ENCODE data around the gene FSHR.

The FSHR gene

DNA sequence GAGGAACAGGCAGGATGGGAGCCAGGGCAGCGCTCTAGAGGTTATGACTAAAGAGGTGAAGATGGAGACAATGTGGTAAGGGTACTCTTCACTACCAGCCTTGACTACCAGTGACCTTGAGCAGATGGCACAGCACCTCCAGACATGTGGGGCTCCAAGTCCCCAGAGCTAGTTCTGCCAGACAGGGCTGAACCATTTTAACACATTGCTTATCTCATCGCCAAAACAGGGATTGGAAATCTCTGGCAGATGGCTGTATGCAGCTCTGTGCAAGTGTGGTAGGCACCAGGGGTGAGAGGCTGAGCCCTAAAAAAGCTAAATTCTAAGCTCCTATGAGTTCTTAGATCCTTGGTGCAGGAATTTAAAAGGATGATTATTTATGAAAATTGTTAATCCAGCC lies 41.3 kb downstream of the FSHR start:
- DNase-seq (ENCODE audit: low read depth in 2 of 3, low spot score in 1 of 3), result no peak

DNA sequence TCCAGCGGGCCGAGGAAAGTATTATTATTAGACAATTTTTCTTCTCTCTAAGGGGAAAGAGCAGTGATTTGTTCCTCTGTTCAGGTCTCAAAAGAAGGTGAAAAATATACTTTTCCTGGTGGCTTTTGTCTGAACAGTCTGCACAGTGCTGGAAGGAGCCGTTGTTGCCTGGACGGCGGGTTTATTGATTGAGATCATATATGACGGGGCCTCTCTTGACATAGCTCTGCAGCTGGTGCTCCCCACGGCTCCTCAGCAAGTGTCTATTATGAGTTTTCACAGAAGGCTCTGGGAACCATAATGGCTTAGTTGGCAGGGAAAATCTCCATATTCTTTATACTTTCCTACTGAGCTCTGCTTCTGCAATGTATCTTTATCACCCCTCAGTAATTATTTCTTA lies 42.9 kb downstream of the FSHR start:
- no peak for DNase-seq (ENCODE audit: low read depth in 2 of 3, low spot score in 1 of 3)

DNA sequence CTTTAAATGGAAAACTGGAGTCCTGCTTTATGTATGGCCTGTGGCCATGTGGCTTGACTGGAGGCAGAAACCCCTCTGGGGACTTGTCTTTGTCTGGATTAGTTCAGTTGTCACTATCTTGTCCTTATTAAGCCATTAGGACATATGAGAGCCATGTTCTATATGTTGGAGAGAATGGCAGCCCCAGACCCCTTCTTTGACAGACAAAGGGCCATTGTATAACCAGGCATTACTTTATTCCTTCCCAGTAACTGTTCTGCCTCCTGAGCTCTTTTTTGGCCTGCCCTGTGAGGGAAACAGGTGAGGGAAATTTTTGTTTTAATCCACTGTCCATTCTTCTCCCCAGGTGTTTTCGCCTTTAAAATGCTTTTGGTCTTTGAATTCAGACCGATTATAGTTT lies 43.3 kb downstream of the FSHR start:
- no peak for DNase-seq (ENCODE audit: low read depth in 2 of 3, low spot score in 1 of 3)

DNA sequence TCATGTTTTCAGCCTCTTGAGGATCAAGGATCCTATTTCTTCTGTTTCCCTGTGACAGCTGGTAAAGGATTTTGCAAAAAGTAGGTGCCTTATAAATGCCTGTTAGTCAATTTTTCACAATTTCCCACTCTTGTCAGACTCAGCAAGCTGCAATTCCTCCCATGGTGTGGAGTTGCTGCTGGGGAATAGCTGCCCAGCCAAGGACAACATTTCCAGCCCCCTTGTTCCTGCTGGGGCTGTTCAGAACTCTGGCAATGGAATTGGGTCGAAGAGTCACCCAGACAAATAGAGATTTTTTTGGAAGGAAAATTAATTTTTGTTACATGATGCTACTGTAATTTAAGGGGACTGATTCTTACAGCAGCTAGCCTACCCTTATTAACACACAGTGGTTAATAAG lies 43.7 kb downstream of the FSHR start:
- no peak for DNase-seq (ENCODE audit: low read depth in 2 of 3, low spot score in 1 of 3)

DNA sequence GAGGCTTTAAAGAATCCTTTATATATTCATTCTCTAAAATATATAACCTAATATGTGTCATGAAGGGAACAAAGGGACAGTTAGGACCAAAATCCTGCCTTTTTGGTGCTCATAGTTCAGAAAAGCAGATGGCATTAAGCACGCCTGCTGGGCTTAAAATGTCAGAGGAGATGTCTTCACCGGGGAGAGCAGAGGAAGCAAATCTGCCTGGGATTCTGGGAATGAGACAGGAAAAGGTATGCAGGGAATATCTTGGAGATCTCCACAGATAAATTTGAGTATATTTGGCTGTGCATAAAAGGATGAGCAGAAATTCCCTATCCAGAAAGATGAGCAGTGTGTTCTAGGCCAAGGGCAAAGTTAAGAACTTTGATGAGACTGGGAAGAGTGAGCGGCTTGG lies 45.5 kb downstream of the FSHR start:
- DNase-seq (ENCODE audit: low read depth in 2 of 3, low spot score in 1 of 3), result no peak

DNA sequence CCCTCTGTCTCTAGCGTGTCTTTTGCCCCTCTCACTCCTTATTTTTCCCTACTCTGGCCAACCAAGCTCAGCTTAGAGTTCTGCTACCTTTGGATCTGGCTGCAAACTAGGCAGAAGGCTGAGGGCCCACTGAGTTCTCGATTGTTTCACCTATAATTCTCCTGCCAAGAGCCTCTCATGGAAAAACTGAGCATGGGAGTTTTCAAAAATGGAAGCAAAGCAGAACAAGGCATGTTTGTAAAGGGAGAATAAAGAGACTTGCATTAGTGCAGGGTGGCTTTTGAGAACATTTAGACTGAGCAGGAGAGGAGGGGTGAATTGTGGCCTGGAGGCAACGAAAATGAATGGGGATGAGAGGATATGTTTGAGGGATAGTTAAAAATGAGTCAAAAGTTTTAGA lies 45.9 kb downstream of the FSHR start:
- no peak for DNase-seq (ENCODE audit: low read depth in 2 of 3, low spot score in 1 of 3)

DNA sequence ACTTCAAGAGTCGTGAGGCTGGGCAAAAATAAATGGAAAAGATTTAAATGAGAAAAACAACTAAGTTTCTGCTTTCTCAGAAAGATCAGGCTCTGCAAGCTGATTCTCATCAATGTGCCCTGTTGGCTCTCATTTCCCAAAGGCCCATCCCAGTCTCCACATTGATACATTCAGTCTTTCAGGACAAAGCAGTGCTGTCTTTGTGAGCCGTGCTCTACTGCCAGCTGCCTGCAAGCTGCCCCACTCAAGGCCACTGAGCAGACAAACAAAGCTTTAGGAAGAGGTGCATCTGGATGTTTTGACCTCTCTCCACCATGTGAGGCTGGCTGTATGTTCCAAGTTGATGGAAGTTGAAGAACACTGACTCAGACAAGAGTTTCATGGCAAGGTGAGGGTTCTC lies 48.8 kb downstream of the FSHR start:
- no peak for DNase-seq (ENCODE audit: low read depth in 2 of 3, low spot score in 1 of 3)

DNA sequence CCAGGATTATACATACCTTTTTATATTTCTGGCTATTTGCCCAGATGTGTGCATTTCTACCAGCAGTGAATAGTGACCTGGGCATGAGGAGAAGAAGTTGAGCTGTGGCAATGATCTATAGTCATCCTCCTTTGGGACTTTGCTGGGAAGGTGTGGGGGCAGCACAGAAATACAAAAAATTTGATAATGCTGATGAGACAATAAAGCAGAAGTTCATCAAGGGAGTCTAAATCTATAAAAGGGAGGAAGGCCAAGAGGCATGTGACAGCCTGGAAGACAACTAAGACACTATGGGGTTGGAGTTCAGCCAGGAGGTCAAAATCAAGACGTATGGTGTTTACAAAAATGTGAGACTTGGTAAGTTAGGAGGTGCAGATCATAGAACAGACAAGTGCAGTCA lies 52.2 kb downstream of the FSHR start:
- DNase-seq (ENCODE audit: low read depth in 2 of 3, low spot score in 1 of 3), result no peak

DNA sequence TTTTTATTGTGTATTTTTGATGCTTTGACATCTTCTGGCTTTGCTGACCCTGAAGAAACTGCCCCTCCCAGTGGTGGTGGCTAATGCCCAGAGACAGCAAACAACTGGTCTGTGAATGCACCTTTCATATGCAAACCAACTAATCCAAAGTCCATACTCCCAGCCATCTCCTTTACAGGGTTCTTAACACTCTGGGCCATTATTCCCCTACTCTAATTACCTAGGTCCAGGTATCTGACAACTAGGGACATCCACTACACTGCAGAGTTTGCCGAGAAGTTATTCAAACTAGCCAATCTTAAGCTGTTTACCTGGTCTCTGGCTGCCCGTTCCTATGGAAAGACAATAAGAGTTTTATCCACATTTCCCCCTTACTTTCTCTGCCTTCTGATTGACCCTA lies 73.6 kb downstream of the FSHR start:
- DNase-seq (ENCODE audit: low read depth in 2 of 3, low spot score in 1 of 3), result no peak

DNA sequence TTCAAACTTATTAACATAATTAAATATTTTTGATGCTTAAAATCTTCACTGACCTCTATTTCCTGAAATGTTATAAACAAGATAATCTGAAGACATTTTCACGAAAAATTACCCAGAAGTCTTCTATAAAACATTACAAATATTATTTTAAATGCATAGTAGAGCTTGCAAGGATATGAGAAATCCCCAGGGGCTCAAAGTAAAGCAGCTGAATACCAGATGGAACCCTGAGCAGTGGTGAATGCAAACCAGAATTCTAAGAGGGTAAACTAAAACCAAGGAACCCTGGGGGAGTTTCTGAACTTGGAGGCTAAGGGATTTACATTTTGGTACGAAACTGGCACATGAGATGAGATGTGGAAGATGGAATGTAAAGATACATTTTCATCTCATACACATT lies 83.6 kb downstream of the FSHR start:
- no peak for DNase-seq (ENCODE audit: low read depth in 2 of 3, low spot score in 1 of 3)

DNA sequence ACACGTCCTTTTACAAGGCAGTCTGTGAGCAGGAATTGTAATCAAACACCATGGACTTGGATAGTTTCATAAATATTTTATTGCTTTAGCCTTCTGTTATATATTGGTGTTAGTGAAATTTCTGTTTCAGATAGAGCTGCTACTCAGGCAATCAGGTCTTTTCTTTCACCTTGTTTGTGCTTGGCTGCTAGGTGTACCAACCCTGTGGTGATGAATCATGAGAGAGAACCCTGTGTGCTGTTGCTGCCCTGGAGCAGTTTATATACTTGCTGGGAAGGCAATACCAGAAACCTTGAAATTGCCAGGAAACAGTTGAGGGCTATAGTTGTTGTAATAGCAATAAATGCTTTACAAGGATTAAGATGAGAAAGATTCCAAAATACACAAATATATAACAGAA lies 84.5 kb downstream of the FSHR start:
- no peak for DNase-seq (ENCODE audit: low read depth in 2 of 3, low spot score in 1 of 3)

DNA sequence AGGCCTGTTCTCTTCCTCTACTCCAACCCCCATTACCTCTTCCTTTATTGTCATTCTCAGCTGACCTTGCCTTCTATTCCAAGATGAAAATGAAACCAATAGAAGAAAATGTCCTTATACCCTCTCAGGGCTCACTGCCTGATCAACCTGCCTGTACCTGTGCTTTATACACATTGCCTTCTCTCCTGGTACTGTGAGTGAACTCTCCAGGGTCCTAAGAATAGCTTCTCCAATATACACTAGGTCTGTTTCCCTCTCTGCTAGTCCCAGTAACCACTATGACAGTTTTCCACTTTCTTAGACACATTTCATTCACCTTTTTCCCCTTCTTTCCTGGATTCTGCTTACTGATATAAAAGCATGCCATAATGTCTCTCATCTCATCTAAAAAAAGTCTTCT lies 85.7 kb downstream of the FSHR start:
- DNase-seq (ENCODE audit: low read depth in 2 of 3, low spot score in 1 of 3), result no peak

DNA sequence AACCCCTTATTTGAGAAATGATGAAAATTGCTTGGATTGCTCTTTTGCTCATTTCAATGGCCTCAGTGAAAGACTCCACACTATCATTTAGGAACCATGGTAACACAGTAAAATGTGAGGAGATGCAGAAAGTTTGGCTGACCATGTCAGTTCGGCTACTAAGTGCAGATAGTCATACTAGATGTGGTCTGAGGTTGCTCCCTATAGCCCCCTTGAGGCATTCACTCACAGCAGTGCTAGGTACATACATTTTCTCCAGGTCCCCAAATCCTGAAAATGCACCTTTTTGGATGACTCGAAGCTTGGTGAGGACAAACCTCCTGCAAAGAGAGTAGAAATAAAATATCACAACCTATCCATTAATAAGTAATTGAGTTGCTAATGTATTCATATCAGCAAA lies 86.3 kb downstream of the FSHR start:
- DNase-seq (ENCODE audit: low read depth in 2 of 3, low spot score in 1 of 3), result no peak

DNA sequence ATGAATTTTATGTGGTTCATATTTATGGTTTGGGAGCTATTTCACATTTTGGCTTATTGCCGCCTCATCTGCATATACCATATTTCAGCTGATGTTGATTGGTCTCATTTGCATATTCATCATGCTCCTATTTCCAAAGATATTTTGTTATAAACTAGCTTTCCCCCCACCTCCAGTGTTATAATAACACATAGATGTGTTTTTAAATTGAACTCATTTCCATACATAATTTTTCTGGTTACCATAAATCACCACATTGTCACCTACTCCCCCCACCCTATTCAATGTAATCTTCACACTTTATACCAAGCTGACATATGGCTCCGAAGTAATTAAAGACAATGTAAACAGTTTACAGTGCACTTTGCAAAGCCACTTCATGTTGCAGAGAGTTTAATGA lies 101.2 kb downstream of the FSHR start:
- DNase-seq (ENCODE audit: low read depth in 2 of 3, low spot score in 1 of 3), result no peak

DNA sequence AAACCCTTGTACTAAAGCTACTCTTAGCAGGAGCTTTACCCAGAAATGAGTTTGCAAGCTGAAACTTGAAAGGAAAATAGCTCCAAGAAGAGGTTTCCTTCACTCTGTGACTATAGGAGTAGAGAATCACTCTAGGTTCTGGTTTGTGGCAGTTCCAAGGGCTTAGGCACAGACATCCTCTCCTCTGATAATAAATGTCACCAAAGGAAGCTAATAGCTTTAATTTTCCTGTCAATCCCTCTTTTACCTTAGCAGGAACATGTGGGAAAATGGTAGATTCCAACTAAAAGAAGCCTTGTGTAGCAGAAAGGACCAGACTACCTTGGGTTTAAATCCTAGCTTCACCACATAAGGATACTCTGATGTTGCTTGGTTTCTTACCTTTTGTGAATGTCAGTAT lies 104.0 kb downstream of the FSHR start:
- DNase-seq (ENCODE audit: low read depth in 2 of 3, low spot score in 1 of 3), result no peak

DNA sequence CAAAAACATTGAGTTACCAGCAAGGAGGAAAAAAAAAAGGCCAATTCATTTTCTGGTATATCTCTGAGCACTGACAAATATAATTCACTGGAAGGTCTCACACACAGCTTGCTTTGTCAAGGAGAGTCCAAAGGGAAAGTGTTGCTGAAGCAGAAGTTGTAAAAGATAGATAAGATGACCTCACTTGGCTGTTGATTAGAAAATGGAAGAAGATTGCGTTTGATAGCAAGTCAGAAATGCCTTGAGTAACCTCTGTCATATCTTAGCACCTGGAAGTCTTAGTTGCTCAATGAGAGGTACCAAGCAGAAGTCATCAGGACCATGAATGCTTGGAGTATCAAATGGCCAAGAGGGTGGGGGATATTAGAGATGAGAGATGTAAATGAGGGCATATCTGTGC lies 105.2 kb downstream of the FSHR start:
- DNase-seq (ENCODE audit: low read depth in 2 of 3, low spot score in 1 of 3), result no peak

DNA sequence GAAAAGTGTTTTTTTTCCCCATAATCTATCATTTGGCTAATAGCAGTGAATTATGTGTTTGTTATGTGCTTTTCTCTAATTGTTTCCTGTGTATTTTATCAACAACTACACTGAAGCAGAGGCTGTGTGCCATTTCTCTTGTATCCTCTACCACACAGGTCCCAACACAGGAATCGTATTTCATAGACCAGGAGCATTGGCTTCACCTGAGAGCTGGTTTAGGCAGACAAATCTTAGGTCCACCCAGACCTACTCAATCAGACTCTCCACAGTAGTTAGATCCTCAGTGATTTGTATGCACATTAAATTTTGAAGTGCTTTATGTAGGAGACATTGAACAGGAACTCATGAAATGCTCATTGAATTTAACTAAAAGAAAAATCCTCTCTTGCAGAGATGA lies 109.2 kb downstream of the FSHR start:
- DNase-seq (ENCODE audit: low read depth in 2 of 3, low spot score in 1 of 3), result no peak

DNA sequence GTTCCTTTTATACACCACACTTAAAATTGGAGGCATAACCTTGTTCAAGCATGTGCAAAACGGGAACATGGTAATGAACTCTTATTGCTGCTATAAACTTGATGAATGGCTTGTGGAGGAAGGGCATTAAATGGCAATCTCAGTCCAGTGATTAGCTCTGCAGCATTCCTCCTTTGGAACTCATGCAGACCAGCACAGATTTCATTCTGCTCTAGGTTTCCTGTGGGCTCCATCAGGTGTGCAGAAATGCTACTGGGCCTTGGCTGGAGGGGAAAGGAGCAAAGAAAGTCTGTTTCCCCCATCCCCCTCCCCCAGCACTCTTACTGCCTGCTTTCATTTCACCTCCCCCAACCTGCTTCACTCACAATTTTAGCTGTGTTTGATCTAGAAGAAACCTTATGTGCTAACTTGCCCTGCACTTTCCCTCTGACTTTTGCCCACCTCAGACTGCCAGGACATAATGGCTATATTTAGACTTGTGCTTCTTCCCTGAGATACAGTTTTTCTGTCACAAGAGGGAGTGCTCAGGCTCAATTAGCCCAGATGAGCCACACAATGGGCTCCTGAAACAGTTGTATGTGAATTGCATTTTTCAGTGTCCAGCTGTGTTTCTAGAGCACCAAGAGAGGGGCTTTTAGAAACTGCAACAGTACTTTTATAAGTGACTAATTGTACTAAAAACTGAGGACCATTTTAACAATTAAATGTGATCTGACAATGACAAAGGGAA lies 109.8 kb downstream of the FSHR start:
- no peak for DNase-seq (ENCODE audit: low read depth in 2 of 3, low spot score in 1 of 3)

DNA sequence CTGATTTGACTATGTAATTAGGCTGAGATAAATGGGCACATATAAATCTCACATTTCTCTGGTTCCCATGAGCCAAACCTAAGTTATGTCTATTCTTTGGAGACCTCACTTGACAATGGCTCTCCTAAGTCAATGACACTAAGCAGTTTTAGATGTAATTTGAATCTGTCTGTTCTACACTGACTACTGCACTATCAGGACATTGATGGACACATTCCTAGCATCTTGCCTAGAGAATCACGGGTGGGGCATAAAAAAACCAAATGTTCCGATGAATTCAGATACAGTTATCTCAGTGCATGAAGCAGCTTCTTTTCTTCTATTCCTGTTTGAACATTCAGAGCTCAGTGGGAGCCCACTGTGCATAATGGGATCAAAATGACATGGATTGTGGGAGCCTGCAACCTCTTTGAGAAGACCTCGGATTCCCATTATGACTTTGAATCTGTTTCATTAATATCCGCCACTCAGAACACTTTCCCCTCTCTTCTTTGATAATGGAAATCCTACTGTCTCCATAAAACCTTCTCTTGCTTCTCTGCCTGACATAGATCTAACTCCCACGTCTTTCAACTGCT lies 110.8 kb downstream of the FSHR start:
- DNase-seq (ENCODE audit: low read depth in 2 of 3, low spot score in 1 of 3), result no peak

DNA sequence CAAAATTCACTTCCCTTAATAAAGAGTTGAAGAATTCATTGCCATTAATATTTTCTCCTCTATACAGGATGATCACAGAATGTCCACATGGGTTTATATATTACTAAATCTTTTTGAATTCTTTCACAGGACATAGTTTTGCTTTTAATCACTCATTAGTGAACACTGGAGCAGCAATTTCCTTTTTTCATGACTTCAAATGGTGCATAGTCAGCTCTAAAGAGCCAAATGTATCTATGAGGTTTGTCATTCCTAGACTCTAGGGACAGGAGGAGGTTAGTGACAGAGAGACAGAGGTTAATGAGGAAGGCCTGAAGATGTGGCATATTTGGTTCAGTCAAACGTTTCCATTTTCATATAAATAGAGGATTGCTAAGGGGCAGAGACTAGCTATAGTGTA lies 111.8 kb downstream of the FSHR start:
- no peak for DNase-seq (ENCODE audit: low read depth in 2 of 3, low spot score in 1 of 3)

DNA sequence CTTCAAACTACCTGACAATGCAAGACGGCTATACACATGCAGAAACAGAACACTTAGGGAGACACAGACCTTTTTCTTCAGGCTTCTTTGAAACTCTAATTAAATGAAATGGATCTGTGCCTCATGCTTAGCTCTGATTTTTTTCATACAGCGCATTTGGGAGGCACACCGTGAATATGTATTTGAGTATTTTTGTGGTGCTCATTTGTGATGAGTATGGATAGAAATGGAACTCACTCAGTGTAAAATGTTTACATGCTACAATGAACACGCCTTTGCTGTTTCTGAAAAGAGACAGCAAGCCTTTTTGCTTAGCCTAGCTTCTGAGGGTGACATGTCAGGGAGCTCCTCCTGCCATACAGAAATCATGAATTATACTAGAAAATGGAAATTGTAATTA lies 113.3 kb downstream of the FSHR start:
- DNase-seq (ENCODE audit: low read depth in 2 of 3, low spot score in 1 of 3), result no peak

DNA sequence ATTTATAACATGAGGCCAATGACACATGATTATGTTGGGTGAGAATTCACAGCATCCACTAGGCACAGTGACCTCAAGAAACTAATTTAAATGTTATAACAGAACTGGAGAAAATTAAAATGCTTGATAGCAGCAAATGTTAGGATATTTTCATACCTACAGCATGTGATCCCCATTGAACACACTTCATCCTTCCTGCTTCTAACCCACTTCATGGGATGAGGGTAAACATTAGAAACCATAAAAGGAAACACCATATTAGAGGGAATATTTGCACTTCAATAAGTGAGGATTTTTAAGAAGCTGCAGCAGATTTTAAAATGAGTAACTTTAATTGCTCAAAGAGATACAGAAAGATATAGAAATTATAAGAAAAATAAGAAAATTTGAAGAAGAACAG lies 117.1 kb downstream of the FSHR start:
- DNase-seq (ENCODE audit: low read depth in 2 of 3, low spot score in 1 of 3), result no peak

DNA sequence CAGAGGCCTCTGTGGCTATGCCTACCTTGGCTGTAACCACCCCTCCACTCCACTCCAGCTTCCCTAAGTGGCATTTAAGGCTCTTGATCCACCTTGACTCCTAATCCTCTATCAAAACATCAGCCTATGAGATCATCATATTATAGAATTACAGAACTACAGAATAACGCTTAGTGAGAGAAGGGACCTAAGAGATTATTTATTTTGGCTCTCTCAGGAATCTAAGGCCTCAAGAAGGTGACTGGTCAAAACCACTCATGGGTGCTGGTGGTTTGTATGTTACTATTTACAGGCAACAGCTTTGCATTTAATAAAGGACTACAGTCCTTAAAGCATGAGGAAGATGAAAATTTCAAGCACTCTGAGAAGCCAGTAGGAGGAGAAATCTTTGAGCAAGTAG lies 118.8 kb downstream of the FSHR start:
- DNase-seq (ENCODE audit: low read depth in 2 of 3, low spot score in 1 of 3), result no peak
